Measurements from ENCODE around the gene CABLES1.

DNA sequence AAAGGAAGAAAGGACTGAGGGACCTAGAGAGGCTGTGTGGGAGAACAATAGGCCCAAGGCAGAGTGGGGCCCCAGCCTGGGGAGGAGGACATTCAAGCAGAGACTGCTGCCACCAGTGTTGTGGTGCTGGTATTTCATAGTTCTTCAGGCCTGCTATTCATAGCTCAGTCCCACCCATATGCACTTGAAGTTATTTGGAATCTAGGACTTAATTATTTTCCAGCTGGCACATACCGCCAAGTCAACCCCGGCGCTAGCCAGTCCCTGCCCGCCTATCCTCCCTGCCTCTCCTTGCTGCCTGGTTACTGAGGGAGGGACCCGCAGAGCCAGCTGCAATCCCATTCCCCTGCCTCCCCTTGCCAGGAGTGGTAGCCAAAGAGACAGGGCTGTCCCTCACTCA lies 141.2 kb downstream of the CABLES1 start:
- TF ChIP-seq POLR2A (IDR thresholded peaks at IDR 0.05; ENCODE audit: low read depth, low read length) (no peak), MAFK (IDR thresholded peaks at IDR 0.05; ENCODE audit: low read depth, low read length) (no peak), CTCF (conservative IDR thresholded peaks at IDR 0.05; ENCODE audit: low read depth, low read length) (no peak)
